Testis (tissue), 2 donors: ENCODE measurements around the gene GSC2.

Experiments
- POLR2A ChIP-seq: fragments of 450-650 bp; IDR thresholded peaks from one replicate; pipeline ENCODE4 v1.6.1; 2017; ENCODE audit warnings: antibody characterized with exemption, mild to moderate bottlenecking, moderate library complexity
- TF ChIP-seq, protein P1 (sequence below), 3 experiments: fragments of 450-650 bp in 2 of 3; fragments of 200-600 bp in 1 of 3; sonication (generic) in 1 of 3; IDR thresholded peaks; one replicate each; pipeline ENCODE4 v1.5.1; 2016 to 2019; ENCODE audit warnings: antibody characterized with exemption in 3 of 3, mild to moderate bottlenecking in 2 of 3, moderate library complexity in 1 of 3

DNA sequence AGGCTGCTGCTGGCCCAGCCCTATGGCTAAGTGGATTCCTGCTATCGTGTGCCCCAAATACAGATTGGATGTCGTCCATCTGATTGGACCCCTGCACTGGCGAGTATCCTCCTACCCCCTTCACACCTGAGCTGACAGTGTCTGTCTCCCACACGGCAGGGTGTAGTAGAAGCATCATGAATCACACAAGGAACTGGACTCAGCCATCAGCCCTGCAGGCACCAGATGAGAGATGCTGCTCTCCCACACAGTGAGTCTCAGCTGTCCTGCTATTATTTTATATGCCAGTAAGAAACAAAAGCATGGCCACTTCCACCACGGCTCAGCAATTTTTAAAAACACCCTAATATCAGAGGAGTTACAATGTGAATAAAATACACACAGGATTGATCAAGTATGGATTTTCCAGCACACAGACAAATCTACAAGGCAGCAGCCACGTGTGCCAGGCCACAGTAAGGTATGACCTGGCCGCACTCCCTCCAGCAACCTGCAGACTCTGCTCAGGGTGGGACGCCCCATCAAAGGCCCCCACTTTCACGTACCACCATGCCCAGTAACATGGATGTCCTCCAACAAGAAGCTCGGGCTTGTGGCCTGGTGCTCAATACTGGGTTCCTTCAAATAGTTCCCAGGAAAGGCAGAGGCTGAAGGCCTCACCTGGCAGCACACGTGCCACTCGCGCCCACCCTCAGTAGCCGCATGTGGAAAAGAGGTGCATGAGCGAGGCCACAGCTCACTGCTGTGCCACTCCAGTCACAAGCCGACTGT is 44.9 kb upstream of the GSC2 start:
- TF ChIP-seq, protein P1, sequence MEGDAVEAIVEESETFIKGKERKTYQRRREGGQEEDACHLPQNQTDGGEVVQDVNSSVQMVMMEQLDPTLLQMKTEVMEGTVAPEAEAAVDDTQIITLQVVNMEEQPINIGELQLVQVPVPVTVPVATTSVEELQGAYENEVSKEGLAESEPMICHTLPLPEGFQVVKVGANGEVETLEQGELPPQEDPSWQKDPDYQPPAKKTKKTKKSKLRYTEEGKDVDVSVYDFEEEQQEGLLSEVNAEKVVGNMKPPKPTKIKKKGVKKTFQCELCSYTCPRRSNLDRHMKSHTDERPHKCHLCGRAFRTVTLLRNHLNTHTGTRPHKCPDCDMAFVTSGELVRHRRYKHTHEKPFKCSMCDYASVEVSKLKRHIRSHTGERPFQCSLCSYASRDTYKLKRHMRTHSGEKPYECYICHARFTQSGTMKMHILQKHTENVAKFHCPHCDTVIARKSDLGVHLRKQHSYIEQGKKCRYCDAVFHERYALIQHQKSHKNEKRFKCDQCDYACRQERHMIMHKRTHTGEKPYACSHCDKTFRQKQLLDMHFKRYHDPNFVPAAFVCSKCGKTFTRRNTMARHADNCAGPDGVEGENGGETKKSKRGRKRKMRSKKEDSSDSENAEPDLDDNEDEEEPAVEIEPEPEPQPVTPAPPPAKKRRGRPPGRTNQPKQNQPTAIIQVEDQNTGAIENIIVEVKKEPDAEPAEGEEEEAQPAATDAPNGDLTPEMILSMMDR (IDR thresholded peaks at IDR 0.05): no peak
- TF ChIP-seq POLR2A: no peak
